ENCODE data around the gene PIP5K1B. TPM values are rescaled to one million over a fixed set of nuclear protein-coding genes. Genes with fewer than 3 reads are reported as not detected.

The PIP5K1B gene
- total and polyA plus RNA-seq, 2 donors (not counting 3 experiments of a cell fraction or from before 2014, with no cell fraction given), result 0.27 TPM; not detected in 1

- no peak overlapping the region for H2AFZ ChIP-seq (ENCODE audit: low read depth, low read length)
- H4K20me1 ChIP-seq (replicated peaks; ENCODE audit: control insufficient read depth, extremely low read depth, insufficient read depth, low read length), result no peaks in the 10 kb centered on the region
- no peaks in the 10 kb centered on the region for H3K9me3 ChIP-seq (replicated peaks; ENCODE audit: control insufficient read depth, insufficient read depth, low read length)
- FAIRE-seq (no peak), DNase-seq (ENCODE audit: low read depth, low spot score) (no peak)
- no peaks in the 10 kb centered on the region for H3K79me2 ChIP-seq (ENCODE audit: control insufficient read depth, insufficient read depth, low read length)
- H3K27me3 ChIP-seq (ENCODE audit: control insufficient read depth in 2 of 2, insufficient read depth in 2 of 2, low read length in 2 of 2), result peaks cover 39 to 49% of the 10 kb centered on the region in 2 experiments
- H3K4me1 ChIP-seq (ENCODE audit: control insufficient read depth, extremely low read depth, insufficient read depth, low read length), result no peaks in the 10 kb centered on the region
- intact Hi-C loops (cut with micrococcal nuclease) (no loop called here), dilution Hi-C loops (cut with MboI; ENCODE audit: extremely low pct_ligation_motif_present, low sequenced_read_pairs) (no loop called here)
- H3K9ac ChIP-seq (replicated peaks; ENCODE audit: extremely low read depth, insufficient read depth, low read length), result no peak overlapping the region
- no TSS peak for BruUV-seq (replicated peaks)
- no peak overlapping the region for H3K27ac ChIP-seq (ENCODE audit: insufficient read depth, low read depth, low read length)
- no peak for TF ChIP-seq POLR2A (IDR thresholded peaks at IDR 0.05; ENCODE audit: low read depth, low read length)
- no peak for TF ChIP-seq MYC (IDR thresholded peaks at IDR 0.05; ENCODE audit: low read depth, low read length)
- TF ChIP-seq FOS (IDR thresholded peaks at IDR 0.05; ENCODE audit: borderline replicate concordance, insufficient read depth, low read length), result no peak
- no peak for TF ChIP-seq GATA2 (IDR thresholded peaks at IDR 0.05; ENCODE audit: insufficient read depth, insufficient read length, low read depth, low read length)
- TF ChIP-seq EZH2 (IDR thresholded peaks at IDR 0.05; ENCODE audit: borderline replicate concordance, low read depth, low read length, severe bottlenecking), result no peak
- TF ChIP-seq CTCF (IDR thresholded peaks at IDR 0.05; ENCODE audit: extremely low read depth in 1 of 2, insufficient read depth in 1 of 2, low read depth in 1 of 2, low read length in 2 of 2), result no peak
- no peak for TF ChIP-seq MAX (IDR thresholded peaks at IDR 0.05; ENCODE audit: insufficient read depth, insufficient read length)
- no peak for TF ChIP-seq JUN (IDR thresholded peaks at IDR 0.05; ENCODE audit: borderline replicate concordance, insufficient read depth, insufficient read length, low read depth)
- no peak for TF ChIP-seq POLR2AphosphoS5 (IDR thresholded peaks at IDR 0.05; ENCODE audit: insufficient read depth, low read depth, low read length)
- no peaks in the 10 kb centered on the region for H3K36me3 ChIP-seq (ENCODE audit: control insufficient read depth in 2 of 2, extremely low read depth in 1 of 2, insufficient read depth in 2 of 2, low read length in 2 of 2)
- peak overlapping the region in 1 of 3 experiments; percentile 52 for H3K4me3 ChIP-seq (replicated peaks in 1 of 3; ENCODE audit: insufficient read depth in 1 of 3, low read depth in 1 of 3, low read length in 3 of 3)
- H3K9me1 ChIP-seq (replicated peaks; ENCODE audit: control insufficient read depth, extremely low read depth, insufficient read depth, low read length), result no peaks in the 10 kb centered on the region
- no peak overlapping the region for H3K4me2 ChIP-seq (ENCODE audit: insufficient read depth, low read length)
- POLR2A ChIA-PET, result no interaction called here
- CTCF ChIA-PET, result no interaction called here
Observed at GRCh38 chr9:68704498-68704813, 584 bp upstream of the PIP5K1B start.
